ENCODE measurements around the gene MARK3.

Gene MARK3

DNA sequence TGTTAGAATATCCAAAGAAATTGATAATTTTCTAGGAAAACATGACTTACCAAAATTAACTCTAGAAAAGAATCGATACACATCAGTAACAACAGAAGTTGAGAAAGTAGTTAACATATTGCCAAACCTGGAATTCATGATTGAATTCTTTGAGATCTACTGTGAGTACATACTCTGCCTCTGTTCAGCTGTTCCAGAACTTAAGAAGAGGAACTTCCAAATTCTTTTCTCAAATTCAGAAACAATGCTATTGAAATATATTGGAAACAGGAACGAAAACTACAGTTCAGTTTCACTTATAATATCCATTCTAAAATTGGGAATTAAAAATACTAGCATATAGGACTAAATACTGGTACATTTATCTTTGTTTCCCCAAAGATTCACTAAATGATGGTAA lies 57.9 kb downstream of the MARK3 start:
- H3K9ac ChIP-seq (ENCODE audit: low read depth, low read length): no peak overlapping the region
- H3K27me3 ChIP-seq (ENCODE audit: insufficient read depth, low read length): no peaks in the 10 kb centered on the region
- peaks cover 13% of the 10 kb centered on the region for H3K4me1 ChIP-seq (ENCODE audit: insufficient read depth, low read length)
- WGBS: 86% methylated on average over 1 of the region's 2 CpGs
- H3K4me3 ChIP-seq (ENCODE audit: low read length): no peak overlapping the region
- H3K27ac ChIP-seq (ENCODE audit: low read depth, low read length): no peak overlapping the region
- H3K36me3 ChIP-seq (ENCODE audit: insufficient read depth, low read length): peaks cover 16% of the 10 kb centered on the region; the same call in 1 of the 2 replicates
- no peaks in the 10 kb centered on the region for H3K9me3 ChIP-seq (ENCODE audit: insufficient read depth, low read depth, low read length)

DNA sequence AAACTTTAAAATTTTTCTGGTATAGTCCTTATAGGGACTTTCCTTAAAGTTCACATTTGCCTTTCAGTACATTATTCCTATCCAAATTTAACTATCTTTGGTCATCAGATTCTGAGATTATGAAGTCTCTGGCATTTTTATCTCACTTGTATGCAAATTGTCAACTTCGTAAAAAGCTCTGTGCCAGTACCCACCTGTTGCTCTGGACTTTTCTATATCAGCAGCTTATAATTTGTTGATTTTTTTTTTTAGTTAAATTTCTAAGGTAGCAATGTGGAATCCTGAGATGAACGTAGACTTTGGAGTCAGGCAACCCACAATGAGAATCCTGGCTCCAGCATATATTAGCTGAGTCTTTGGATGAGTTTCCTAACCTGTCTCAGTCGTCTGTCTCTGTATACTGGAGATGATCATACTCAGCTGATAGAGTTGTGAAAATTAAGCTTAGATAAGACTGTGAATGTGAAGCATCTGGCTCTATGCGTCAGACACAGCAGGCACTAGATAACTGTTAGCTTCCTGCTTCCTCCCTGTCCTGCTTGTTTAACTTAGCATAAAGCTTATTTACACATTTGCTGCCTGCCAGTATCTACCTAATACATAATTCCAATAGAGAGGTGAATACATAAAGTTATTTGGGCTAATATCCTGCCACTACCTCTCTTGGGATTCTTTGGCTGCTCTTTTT lies 59.8 kb downstream of the MARK3 start:
- Histone ChIP-seq H3K4me3 (ENCODE audit: low read length) (no peak overlapping the region), H3K36me3 (ENCODE audit: insufficient read depth, low read length) (peaks cover 8% of the 10 kb centered on the region; the same call in 1 of the 2 replicates), H3K9ac (ENCODE audit: low read depth, low read length) (no peak overlapping the region), H3K27me3 (ENCODE audit: insufficient read depth, low read length) (no peaks in the 10 kb centered on the region), H3K4me1 (ENCODE audit: insufficient read depth, low read length) (peaks cover 20% of the 10 kb centered on the region), H3K27ac (ENCODE audit: low read depth, low read length) (no peak overlapping the region), H3K9me3 (ENCODE audit: insufficient read depth, low read depth, low read length) (no peaks in the 10 kb centered on the region)
- 75% methylated on average over 4 of the region's 4 CpGs for WGBS

DNA sequence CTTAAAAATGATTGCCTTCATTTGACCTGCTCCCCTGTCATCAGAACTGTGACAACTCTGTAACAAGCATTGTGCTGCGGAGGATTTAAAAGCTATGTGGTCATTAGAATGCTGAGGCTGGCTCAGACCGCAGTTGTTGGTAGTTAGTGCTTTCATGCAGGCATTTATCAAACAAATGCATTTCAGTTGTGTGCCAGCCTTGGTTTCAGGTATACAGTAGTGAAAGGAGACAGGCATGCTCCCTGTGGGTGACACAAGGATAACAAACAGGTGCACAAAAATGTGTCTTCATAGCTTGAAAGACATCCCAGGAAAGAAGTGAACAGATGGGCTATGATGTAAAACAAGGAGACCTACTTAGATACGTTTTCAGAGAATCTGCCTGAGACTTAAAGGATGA lies 60.6 kb downstream of the MARK3 start:
- H3K36me3 ChIP-seq (ENCODE audit: insufficient read depth, low read length): peaks cover 5% of the 10 kb centered on the region; the same call in 1 of the 2 replicates
- no peaks in the 10 kb centered on the region for H3K9me3 ChIP-seq (ENCODE audit: insufficient read depth, low read depth, low read length)
- WGBS: 89% methylated on average over 3 of the region's 3 CpGs
- 0 out of 2 replicates have a peak overlapping the region, but pooled peaks have one; percentile 1 for H3K27ac ChIP-seq (ENCODE audit: low read depth, low read length)
- H3K4me1 ChIP-seq (ENCODE audit: insufficient read depth, low read length): peaks cover 26% of the 10 kb centered on the region
- H3K4me3 ChIP-seq (ENCODE audit: low read length): no peak overlapping the region
- H3K27me3 ChIP-seq (ENCODE audit: insufficient read depth, low read length): no peaks in the 10 kb centered on the region
- no peak overlapping the region for H3K9ac ChIP-seq (ENCODE audit: low read depth, low read length)

DNA sequence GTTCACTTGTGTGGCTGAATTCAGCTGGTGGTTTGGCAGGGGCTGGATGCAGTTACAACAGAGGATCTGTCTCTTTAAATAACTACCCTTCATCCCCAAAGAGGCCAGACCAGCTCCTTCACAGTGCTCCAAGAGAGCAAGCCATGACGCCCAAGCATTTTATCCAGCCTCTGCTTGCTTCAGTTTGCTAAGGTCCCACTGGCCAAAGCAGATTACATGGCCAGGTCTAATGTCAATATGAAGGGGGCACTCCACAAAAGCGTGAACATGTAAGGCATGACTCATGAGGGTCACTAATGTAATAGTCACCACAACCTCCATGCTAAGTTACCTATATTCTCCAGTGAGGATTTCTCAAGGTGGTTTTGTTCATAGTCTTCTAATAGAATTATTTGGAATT lies 62.9 kb downstream of the MARK3 start:
- H3K4me1 ChIP-seq (ENCODE audit: insufficient read depth, low read length): peaks cover 26% of the 10 kb centered on the region
- H3K36me3 ChIP-seq (ENCODE audit: insufficient read depth, low read length): peaks cover 8% of the 10 kb centered on the region; the same call in 1 of the 2 replicates
- no peak overlapping the region for H3K9ac ChIP-seq (ENCODE audit: low read depth, low read length)
- no peaks in the 10 kb centered on the region for H3K27me3 ChIP-seq (ENCODE audit: insufficient read depth, low read length)
- no peaks in the 10 kb centered on the region for H3K9me3 ChIP-seq (ENCODE audit: insufficient read depth, low read depth, low read length)
- WGBS: 82% methylated on average over 2 of the region's 2 CpGs
- no peak overlapping the region for H3K27ac ChIP-seq (ENCODE audit: low read depth, low read length)
- no peak overlapping the region for H3K4me3 ChIP-seq (ENCODE audit: low read length)

DNA sequence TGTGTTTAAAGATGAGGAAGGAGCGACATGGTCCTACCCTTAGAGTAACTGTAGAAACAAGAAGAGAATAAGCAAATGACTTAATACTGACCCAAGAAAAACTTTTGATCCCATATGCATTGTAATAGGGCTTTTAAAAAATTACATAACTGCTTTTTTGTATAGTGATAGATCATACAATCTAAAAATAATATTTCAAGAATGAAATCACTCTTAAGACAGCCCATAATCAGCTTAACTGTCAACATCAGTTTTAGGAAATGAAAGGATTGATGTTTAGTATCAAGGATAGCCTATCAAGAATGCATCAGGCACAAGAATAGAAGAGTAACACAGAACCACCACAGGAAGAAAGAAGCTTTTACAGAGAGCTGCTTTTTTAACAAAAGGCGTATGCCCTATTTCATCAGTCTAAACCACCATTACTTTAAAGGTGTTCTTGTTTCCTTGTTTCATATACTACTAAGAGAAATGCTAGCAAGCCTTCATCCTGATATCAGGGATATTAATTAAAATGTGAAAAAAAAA lies 64.5 kb downstream of the MARK3 start:
- no peaks in the 10 kb centered on the region for H3K9me3 ChIP-seq (ENCODE audit: insufficient read depth, low read depth, low read length)
- H3K27ac ChIP-seq (ENCODE audit: low read depth, low read length): peak overlapping the region; percentile 79
- no peaks in the 10 kb centered on the region for H3K27me3 ChIP-seq (ENCODE audit: insufficient read depth, low read length)
- H3K4me3 ChIP-seq (ENCODE audit: low read length): no peak overlapping the region
- H3K36me3 ChIP-seq (ENCODE audit: insufficient read depth, low read length): peaks cover 9% of the 10 kb centered on the region; the same call in 1 of the 2 replicates
- H3K9ac ChIP-seq (ENCODE audit: low read depth, low read length): 0 out of 2 replicates have a peak overlapping the region, but pooled peaks have one; percentile 28
- peaks cover 26% of the 10 kb centered on the region for H3K4me1 ChIP-seq (ENCODE audit: insufficient read depth, low read length)
- 83% methylated on average over 1 of the region's 2 CpGs for WGBS

DNA sequence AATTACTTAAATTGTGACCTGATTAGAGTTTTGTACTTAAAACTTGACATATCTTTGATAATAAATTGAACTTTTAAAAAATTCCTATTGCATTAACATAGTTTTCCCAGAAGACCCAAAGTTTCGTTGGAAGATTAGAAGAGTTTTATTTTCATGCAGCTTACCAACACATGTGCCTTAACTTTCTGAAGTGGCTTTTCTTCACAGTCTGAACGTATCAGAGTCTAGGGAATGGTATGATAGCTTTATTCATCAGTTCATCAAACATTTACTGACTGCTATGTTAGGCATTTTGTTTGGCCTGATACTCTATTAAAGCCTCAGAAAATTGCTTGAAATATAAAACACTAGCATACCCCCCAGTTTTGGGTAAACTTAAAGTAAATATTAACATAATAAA lies 65.2 kb downstream of the MARK3 start:
- Histone ChIP-seq H3K27me3 (ENCODE audit: insufficient read depth, low read length) (no peaks in the 10 kb centered on the region), H3K9me3 (ENCODE audit: insufficient read depth, low read depth, low read length) (no peaks in the 10 kb centered on the region), H3K9ac (ENCODE audit: low read depth, low read length) (0 out of 2 replicates have a peak overlapping the region, but pooled peaks have one; percentile 28), H3K4me1 (ENCODE audit: insufficient read depth, low read length) (peaks cover 19% of the 10 kb centered on the region), H3K4me3 (ENCODE audit: low read length) (no peak overlapping the region), H3K36me3 (ENCODE audit: insufficient read depth, low read length) (peaks cover 9% of the 10 kb centered on the region; the same call in 1 of the 2 replicates), H3K27ac (ENCODE audit: low read depth, low read length) (peak overlapping the region; percentile 79)
- WGBS: 100% methylated on average over 2 of the region's 2 CpGs

DNA sequence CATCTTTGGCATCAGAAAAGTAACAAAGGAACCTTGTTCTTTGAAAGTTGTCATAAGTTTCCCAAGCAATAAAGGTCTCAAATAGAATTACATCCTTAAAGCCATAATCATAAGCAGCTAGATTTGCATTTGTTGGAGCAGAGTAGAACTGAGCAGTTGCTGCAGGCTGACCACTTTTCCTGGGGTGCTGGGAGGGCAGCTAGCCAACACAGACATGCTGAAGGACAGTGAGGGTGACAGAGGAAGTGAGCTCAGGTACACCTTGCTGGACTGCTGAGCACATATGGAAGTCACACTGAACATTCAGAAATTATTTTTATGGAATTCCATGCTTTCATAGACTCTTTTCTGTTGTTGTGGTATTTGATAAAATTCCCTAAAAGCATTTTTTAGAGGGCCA lies 66.2 kb downstream of the MARK3 start:
- H3K36me3 ChIP-seq (ENCODE audit: insufficient read depth, low read length): peaks cover 9% of the 10 kb centered on the region; the same call in 1 of the 2 replicates
- no peak overlapping the region for H3K27ac ChIP-seq (ENCODE audit: low read depth, low read length)
- H3K4me3 ChIP-seq (ENCODE audit: low read length): no peak overlapping the region
- peaks cover 15% of the 10 kb centered on the region for H3K4me1 ChIP-seq (ENCODE audit: insufficient read depth, low read length)
- H3K9me3 ChIP-seq (ENCODE audit: insufficient read depth, low read depth, low read length): no peaks in the 10 kb centered on the region
- no peaks in the 10 kb centered on the region for H3K27me3 ChIP-seq (ENCODE audit: insufficient read depth, low read length)
- no peak overlapping the region for H3K9ac ChIP-seq (ENCODE audit: low read depth, low read length)

DNA sequence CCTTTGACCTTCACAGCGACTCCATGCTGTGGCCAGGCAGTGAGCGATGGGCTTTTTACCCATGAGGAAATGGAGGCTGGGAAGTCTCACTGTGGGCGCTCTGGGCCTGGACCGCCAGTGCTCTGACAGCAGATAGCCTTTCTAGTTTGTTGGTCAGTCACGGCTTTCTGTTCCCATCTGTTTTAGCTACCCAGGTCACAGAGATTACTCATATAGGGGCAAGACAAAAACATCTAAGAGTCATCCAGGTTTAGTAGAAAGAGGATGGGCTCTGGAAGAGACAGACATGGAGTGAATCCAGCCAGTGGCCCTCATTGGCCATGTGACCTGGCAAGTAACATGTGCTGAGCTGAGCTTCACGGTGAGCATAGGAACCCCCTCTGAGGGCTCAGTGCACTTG lies 68.6 kb downstream of the MARK3 start:
- WGBS: 97% methylated on average over 6 of the region's 6 CpGs
- peaks cover 20% of the 10 kb centered on the region for H3K36me3 ChIP-seq (ENCODE audit: insufficient read depth, low read length)
- no peaks in the 10 kb centered on the region for H3K27me3 ChIP-seq (ENCODE audit: insufficient read depth, low read length)
- H3K4me1 ChIP-seq (ENCODE audit: insufficient read depth, low read length): peaks cover 8% of the 10 kb centered on the region; the same call in 1 of the 2 replicates
- no peak overlapping the region for H3K27ac ChIP-seq (ENCODE audit: low read depth, low read length)
- no peak overlapping the region for H3K4me3 ChIP-seq (ENCODE audit: low read length)
- no peak overlapping the region for H3K9ac ChIP-seq (ENCODE audit: low read depth, low read length)
- no peaks in the 10 kb centered on the region for H3K9me3 ChIP-seq (ENCODE audit: insufficient read depth, low read depth, low read length)

DNA sequence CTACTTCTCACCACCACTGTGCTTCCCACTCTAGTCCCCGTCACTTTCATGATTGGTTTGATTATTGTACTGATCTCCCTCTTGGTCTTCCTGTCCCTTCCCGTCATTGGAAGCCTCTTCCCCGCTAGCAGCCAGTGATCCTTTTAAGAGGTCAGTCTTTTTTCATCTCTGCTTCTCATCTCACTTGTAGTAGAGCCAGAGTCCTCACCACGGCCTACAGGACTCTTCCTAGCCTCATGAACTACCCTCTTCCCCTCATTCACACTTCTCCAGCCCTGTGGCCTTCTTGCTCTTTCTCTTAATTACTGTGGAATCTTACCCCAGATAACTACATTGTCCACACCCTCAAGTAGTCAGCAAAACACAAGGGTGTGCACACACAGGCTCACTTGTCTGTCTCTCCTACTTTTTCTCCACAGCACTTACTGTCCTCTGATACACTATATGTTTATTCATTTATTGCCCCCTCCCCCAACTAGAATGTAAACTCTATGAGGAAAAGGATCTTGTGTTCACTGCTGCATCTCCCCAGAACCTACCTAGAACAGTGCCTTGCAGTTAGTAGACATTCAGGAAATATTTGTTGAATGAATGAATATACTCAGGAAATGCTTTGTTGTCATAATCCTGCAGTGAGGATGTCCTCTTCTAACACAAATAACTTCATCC lies 71.1 kb downstream of the MARK3 start:
- no peak overlapping the region for H3K9ac ChIP-seq (ENCODE audit: low read depth, low read length)
- peaks cover 30% of the 10 kb centered on the region for H3K36me3 ChIP-seq (ENCODE audit: insufficient read depth, low read length)
- H3K4me1 ChIP-seq (ENCODE audit: insufficient read depth, low read length): no peaks in the 10 kb centered on the region
- H3K27me3 ChIP-seq (ENCODE audit: insufficient read depth, low read length): no peaks in the 10 kb centered on the region
- H3K27ac ChIP-seq (ENCODE audit: low read depth, low read length): no peak overlapping the region
- H3K9me3 ChIP-seq (ENCODE audit: insufficient read depth, low read depth, low read length): no peaks in the 10 kb centered on the region
- H3K4me3 ChIP-seq (ENCODE audit: low read length): no peak overlapping the region
- WGBS: 84% methylated on average over 4 of the region's 4 CpGs

DNA sequence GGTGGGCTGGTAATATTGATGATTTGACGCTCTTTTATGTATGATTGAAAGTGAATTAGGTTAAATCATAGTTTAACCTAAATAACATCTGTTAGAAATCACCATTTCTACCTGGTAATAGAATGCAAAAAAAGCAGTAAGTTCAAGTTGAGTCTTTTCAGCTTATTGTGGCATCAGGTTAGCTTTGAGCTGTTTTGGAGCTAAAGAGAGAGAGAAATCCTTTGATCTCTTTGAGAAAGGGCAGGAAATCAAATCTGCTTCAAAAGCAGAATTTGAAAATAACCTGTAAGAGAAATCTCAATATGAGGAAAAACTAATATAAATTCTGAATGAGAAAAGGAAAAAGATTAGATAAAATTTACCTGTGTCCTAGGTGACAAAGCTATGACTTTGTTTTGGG lies 75.2 kb downstream of the MARK3 start:
- Histone ChIP-seq H3K27me3 (ENCODE audit: insufficient read depth, low read length) (no peaks in the 10 kb centered on the region), H3K9me3 (ENCODE audit: insufficient read depth, low read depth, low read length) (no peaks in the 10 kb centered on the region), H3K36me3 (ENCODE audit: insufficient read depth, low read length) (peaks cover 50% of the 10 kb centered on the region), H3K4me1 (ENCODE audit: insufficient read depth, low read length) (no peaks in the 10 kb centered on the region), H3K27ac (ENCODE audit: low read depth, low read length) (no peak overlapping the region), H3K9ac (ENCODE audit: low read depth, low read length) (no peak overlapping the region), H3K4me3 (ENCODE audit: low read length) (no peak overlapping the region)
- WGBS: no CpG with 5 or more reads among the region's 1 CpG

DNA sequence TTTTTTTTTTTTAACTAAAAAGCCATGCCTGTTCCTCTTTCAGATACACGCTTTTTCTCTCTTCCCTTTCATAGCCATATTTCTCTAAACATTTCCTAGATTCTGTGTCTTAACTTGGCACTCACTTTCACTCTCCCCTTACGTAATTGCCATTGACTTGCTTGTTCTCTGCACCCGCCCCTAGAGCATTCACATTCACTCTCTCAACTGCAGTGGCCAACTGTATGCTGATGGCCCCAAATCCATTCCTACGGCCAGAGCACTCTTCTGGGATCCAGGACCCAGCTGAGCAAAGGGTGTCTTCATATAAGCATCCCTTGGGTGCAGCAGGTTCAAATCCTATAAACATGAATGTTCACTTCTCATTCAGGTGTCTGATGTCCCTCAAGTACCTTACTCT lies 77.9 kb downstream of the MARK3 start:
- H3K36me3 ChIP-seq (ENCODE audit: insufficient read depth, low read length): peaks cover 68% of the 10 kb centered on the region
- WGBS: 90% methylated on average over 4 of the region's 4 CpGs

More for the DNA sequence above, 77.9 kb downstream of the MARK3 start:
- Histone ChIP-seq H3K27me3 (ENCODE audit: insufficient read depth, low read length) (no peaks in the 10 kb centered on the region), H3K9me3 (ENCODE audit: insufficient read depth, low read depth, low read length) (no peaks in the 10 kb centered on the region), H3K4me3 (ENCODE audit: low read length) (no peak overlapping the region), H3K27ac (ENCODE audit: low read depth, low read length) (no peak overlapping the region), H3K4me1 (ENCODE audit: insufficient read depth, low read length) (no peaks in the 10 kb centered on the region), H3K9ac (ENCODE audit: low read depth, low read length) (no peak overlapping the region)
